Brain microvascular endothelial cell (primary cell): ENCODE measurements around the gene MMP25.

Experiments used
- DNase-seq: peaks from one replicate; pipeline ENCODE4 v3.0.0-alpha.2; 2020
- H3K27ac ChIP-seq: fragments of 250-450 bp; sonication (Bioruptor Pico); 2 replicates; pipeline ENCODE4 v1.5.1; 2020; ENCODE audit warnings: mild to moderate bottlenecking, moderate library complexity
- H3K27me3 ChIP-seq: fragments of 250-450 bp; sonication (Bioruptor Pico); replicated peaks from 2 replicates; pipeline ENCODE4 v1.5.1; 2020; ENCODE audit warnings: mild to moderate bottlenecking
- H3K36me3 ChIP-seq: fragments of 250-450 bp; sonication (Bioruptor Pico); replicated peaks from 2 replicates; pipeline ENCODE4 v1.5.1; 2020; ENCODE audit warnings: mild to moderate bottlenecking
- H3K4me3 ChIP-seq: 2 replicates; pipeline ENCODE4 v1.5.1; 2011; ENCODE audit warnings: low read depth, mild to moderate bottlenecking, control low read depth, low read length, moderate library complexity
- in situ Hi-C: cut with HindIII; loops from 2 replicates; pipeline ENCODE4 v1.10.0; 2017; ENCODE audit warnings: low sequenced_read_pairs, low pct_ligation_motif_present
- TF ChIP-seq, protein P1 (sequence below): IDR thresholded peaks from 2 replicates; pipeline ENCODE4 v1.5.1; 2011; ENCODE audit warnings: low read depth, mild to moderate bottlenecking, moderate library complexity, low read length, control low read depth, inconsistent platforms; ENCODE audit errors: missing control alignments

MMP25 gene

DNA sequence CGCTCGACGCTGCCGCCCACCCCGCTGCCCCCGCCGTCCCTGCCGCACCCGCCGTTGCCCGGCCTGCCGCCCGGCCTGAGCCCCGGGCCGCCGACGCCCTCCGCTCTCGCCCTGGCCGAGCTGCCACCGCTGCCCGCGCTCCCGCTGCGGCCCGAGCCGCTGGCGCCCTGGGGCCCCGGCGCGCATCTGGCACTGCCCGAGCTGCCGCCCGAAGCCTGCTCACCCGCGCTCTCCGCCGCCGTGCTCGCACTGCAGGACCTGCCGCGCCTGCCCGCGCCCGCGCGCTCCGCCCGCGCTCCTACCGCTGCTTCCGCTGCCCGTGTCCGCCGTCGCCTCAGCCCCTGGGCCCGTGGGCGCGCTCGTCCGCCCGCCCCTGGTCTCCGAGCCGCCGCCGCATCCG lies 42.0 kb upstream of the MMP25 start:
- Histone ChIP-seq H3K27me3 (peaks cover 26% of the 10 kb centered on the region), H3K36me3 (no peaks in the 10 kb centered on the region), H3K4me3 (no peak overlapping the region), H3K27ac (no peak overlapping the region)
- in situ Hi-C loops = no loop called here
- no peak for DNase-seq
- TF ChIP-seq, protein P1, sequence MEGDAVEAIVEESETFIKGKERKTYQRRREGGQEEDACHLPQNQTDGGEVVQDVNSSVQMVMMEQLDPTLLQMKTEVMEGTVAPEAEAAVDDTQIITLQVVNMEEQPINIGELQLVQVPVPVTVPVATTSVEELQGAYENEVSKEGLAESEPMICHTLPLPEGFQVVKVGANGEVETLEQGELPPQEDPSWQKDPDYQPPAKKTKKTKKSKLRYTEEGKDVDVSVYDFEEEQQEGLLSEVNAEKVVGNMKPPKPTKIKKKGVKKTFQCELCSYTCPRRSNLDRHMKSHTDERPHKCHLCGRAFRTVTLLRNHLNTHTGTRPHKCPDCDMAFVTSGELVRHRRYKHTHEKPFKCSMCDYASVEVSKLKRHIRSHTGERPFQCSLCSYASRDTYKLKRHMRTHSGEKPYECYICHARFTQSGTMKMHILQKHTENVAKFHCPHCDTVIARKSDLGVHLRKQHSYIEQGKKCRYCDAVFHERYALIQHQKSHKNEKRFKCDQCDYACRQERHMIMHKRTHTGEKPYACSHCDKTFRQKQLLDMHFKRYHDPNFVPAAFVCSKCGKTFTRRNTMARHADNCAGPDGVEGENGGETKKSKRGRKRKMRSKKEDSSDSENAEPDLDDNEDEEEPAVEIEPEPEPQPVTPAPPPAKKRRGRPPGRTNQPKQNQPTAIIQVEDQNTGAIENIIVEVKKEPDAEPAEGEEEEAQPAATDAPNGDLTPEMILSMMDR = no peak

DNA sequence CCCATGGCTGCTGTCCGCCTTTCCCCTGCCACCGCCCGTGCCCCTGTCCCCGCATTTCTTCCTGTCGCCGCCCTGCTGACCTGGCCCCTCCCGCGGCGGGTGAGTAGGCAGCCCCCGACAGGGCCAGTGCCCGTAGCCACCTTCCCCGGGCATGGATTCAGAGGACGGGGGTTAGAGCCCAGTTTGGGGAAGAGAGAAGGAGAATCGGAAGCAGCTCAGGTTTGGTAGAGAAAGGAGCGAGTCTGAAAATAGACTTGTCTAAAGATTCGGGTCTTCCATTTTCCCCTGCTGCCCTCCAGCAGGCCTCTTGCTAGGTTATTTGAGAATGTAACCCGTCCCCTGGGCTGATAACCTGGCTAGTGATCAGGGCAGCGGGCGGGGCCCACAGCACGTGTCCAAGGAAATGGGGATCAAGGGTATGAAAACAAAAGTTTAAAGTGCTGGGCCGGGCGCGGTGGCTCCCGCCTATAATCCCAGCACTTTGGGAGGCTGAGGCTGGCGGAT lies 41.5 kb upstream of the MMP25 start:
- in situ Hi-C loops = no loop called here
- TF ChIP-seq, protein P1 = no peak

GRCh38 chr16:3007059-3007956 lies 39.1 kb upstream of the MMP25 start:
- in situ Hi-C loops = no loop called here
- H3K27me3 ChIP-seq = peaks cover 42% of the 10 kb centered on the region
- no peak overlapping the region for H3K27ac ChIP-seq
- H3K36me3 ChIP-seq = no peaks in the 10 kb centered on the region
- H3K4me3 ChIP-seq = no peak overlapping the region
- DNase-seq = no peak
- TF ChIP-seq, protein P1 = no peak

More for the DNA sequence above, 41.5 kb upstream of the MMP25 start:
- H3K4me3 ChIP-seq = no peak overlapping the region
- peaks cover 27% of the 10 kb centered on the region for H3K27me3 ChIP-seq
- DNase-seq = no peak
- H3K27ac ChIP-seq = no peak overlapping the region
- H3K36me3 ChIP-seq = no peaks in the 10 kb centered on the region

GRCh38 chr16:3007957-3008689 lies 38.2 kb upstream of the MMP25 start:
- no peak overlapping the region for H3K4me3 ChIP-seq
- no peaks in the 10 kb centered on the region for H3K36me3 ChIP-seq
- no peak overlapping the region for H3K27ac ChIP-seq
- DNase-seq = no peak
- TF ChIP-seq, protein P1 = no peak
- peaks cover 50% of the 10 kb centered on the region for H3K27me3 ChIP-seq
- in situ Hi-C loops = no loop called here

DNA sequence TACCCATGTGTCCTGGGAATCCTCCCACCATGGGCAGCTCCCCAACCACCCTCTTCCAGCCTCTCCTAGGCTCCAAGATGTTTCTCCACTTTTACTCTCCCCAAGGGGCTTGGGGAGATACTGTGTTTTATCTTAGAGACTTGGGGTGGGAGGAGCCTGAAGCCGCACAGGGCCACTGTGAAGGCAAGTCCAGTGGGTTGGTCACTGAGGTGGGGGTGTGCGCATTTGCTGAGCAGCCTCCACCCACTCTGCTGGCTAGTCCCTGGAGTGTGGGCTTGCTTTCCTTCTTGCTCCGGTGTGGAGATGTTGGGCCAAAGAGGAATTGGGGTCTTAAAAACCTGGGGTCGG lies 37.7 kb upstream of the MMP25 start:
- Histone ChIP-seq H3K4me3 (no peak overlapping the region), H3K27ac (no peak overlapping the region), H3K36me3 (no peaks in the 10 kb centered on the region), H3K27me3 (peaks cover 55% of the 10 kb centered on the region)
- TF ChIP-seq, protein P1 = no peak
- in situ Hi-C loops = no loop called here
- no peak for DNase-seq
